Transverse colon (tissue), 4 donors: ENCODE measurements around the gene TMEM147. TPM values are rescaled to one million over a fixed set of nuclear protein-coding genes. Genes with fewer than 3 reads are reported as not detected.
"Not testable (repeated sequence)": the region's sequence is repeated elsewhere in the genome, so short reads cannot be mapped to it uniquely, and the experiment has no call there.

Experiments used
- DNase-seq: peaks from one replicate; pipeline ENCODE4 v3.0.0-alpha.2; 2019
- H3K27ac ChIP-seq, 4 donors: fragments of 200-600 bp; sonication (generic); 2 replicates each; pipeline ENCODE4 v1.5.1; 2016 to 2018; ENCODE audit warnings: inconsistent platforms in 4 of 4
- H3K27me3 ChIP-seq: fragments of 200-600 bp; sonication (generic); 2 replicates; pipeline ENCODE4 v1.5.1; 2017; ENCODE audit warnings: inconsistent platforms
- H3K36me3 ChIP-seq, 4 donors: fragments of 200-600 bp; sonication (generic); 2 replicates each; pipeline ENCODE4 v1.5.1; 2017 to 2019; ENCODE audit warnings: inconsistent platforms in 4 of 4
- H3K4me1 ChIP-seq, 4 donors: fragments of 200-600 bp; sonication (generic); 2 replicates each; pipeline ENCODE4 v1.5.1; 2017 to 2020; ENCODE audit warnings: inconsistent platforms in 4 of 4
- H3K4me3 ChIP-seq, 4 donors: fragments of 200-600 bp; sonication (generic); 1 replicate in 1 of 4; 2 replicates in 3 of 4; pipeline versions ENCODE4 v1.5.1 to v1.6.1; 2017 to 2019; ENCODE audit warnings: inconsistent platforms in 4 of 4
- H3K9me3 ChIP-seq, 2 donors: fragments of 200-600 bp; sonication (generic); 2 replicates each; pipeline ENCODE4 v1.5.1; 2017 to 2019; ENCODE audit warnings: inconsistent platforms in 2 of 2
- CTCF ChIP-seq, 5 experiments: fragments of 200-600 bp in 3 of 5; fragments of 450-650 bp in 2 of 5; sonication (generic) in 3 of 5; IDR thresholded peaks; 1 replicate in 2 of 5; 2 replicates in 3 of 5; pipeline ENCODE4 v1.5.1; 2016 to 2017; ENCODE audit warnings: antibody characterized with exemption in 5 of 5, inconsistent platforms in 3 of 5, mild to moderate bottlenecking in 2 of 5, moderate library complexity in 1 of 5
- EP300 ChIP-seq: sonication (generic); formaldehyde crosslinking; IDR thresholded peaks from one replicate; pipeline ENCODE4 v1.6.1; 2017; ENCODE audit warnings: antibody characterized with exemption, low read depth
- POLR2A ChIP-seq: fragments of 450-650 bp; IDR thresholded peaks from one replicate; pipeline ENCODE4 v1.6.1; 2016; ENCODE audit warnings: antibody characterized with exemption, mild to moderate bottlenecking, moderate library complexity
- POLR2AphosphoS5 ChIP-seq, 3 donors: sonication (generic); formaldehyde crosslinking; IDR thresholded peaks; one replicate each; pipeline ENCODE4 v1.6.1; 2016; ENCODE audit warnings: antibody characterized with exemption in 3 of 3
- WGBS, 2 donors: methylation state at CpG; one replicate each; pipeline ENCODE4 v1.1.5; 2018; ENCODE audit warnings: low coverage in 1 of 2; 5-methylcytosine and 5-hydroxymethylcytosine counted together
- in situ Hi-C, 4 donors: fragments of 200-750 bp; cut with MboI; loops; one replicate each; pipeline versions ENCODE4 v1.15.0 to v1.15.1; 2017; ENCODE audit warnings: low sequenced_read_pairs in 3 of 4, low pct_ligation_motif_present in 1 of 4, low pct_unique_long_range_greater_than_20kb in 1 of 4
- intact Hi-C: fragments of 100-400 bp; cut with DNase I; formaldehyde crosslinking; loops from one replicate; pipeline ENCODE4 v1.15.1; 2023; ENCODE audit warnings: low total_unique reads
- total RNA-seq, 4 donors: library from RNA; depleted of rRNA; stranded (reverse); fragments of >200 nt; gene quantifications; one replicate each; pipeline ENCODE4 v1.1.0, GENCODE V29; 2016

Gene TMEM147
- total RNA-seq, 4 donors from 2014 or later, result 29.5 to 77.0 (median 54.0) TPM

- Histone ChIP-seq H3K4me1 (no peaks in the 10 kb centered on the region), H3K9me3 (no peaks in the 10 kb centered on the region), H3K4me3 (no peak overlapping the region), H3K27me3 (peaks cover 10% of the 10 kb centered on the region), H3K27ac (no peak overlapping the region), H3K36me3 (no peaks in the 10 kb centered on the region)
- intact Hi-C loops, result no loop called here
- in situ Hi-C loops, result no loop called here
- no peak for TF ChIP-seq CTCF (IDR thresholded peaks at IDR 0.05)
- no peak for TF ChIP-seq POLR2A
- TF ChIP-seq POLR2AphosphoS5 (IDR thresholded peaks at IDR 0.05), result no peak
- TF ChIP-seq EP300, result no peak
- no peak for DNase-seq
- WGBS, 2 donors, result 20 to 48% methylated on average over 1 of the region's 1 CpG
Observed at GRCh38 chr19:35587321-35587720, 41.9 kb downstream of the TMEM147 start.

- H3K27me3 ChIP-seq, result peaks cover 11% of the 10 kb centered on the region
- in situ Hi-C loops (no loop called here), intact Hi-C loops (no loop called here)
- WGBS, 2 donors, result 76 to 84% methylated on average over 3 of the region's 3 CpGs
- H3K27ac ChIP-seq, result no peak overlapping the region
- H3K9me3 ChIP-seq, result no peaks in the 10 kb centered on the region
- H3K36me3 ChIP-seq, result no peaks in the 10 kb centered on the region
- no peaks in the 10 kb centered on the region for H3K4me1 ChIP-seq
- no peak for DNase-seq
- TF ChIP-seq CTCF (IDR thresholded peaks at IDR 0.05), result no peak
- no peak for TF ChIP-seq POLR2AphosphoS5 (IDR thresholded peaks at IDR 0.05)
- no peak for TF ChIP-seq POLR2A
- no peak for TF ChIP-seq EP300
- H3K4me3 ChIP-seq, result no peak overlapping the region
Observed at GRCh38 chr19:35590875-35591274, 45.4 kb downstream of the TMEM147 start.

- TF ChIP-seq EP300 (no peak), CTCF (IDR thresholded peaks at IDR 0.05) (peak; percentile 28 to 40 (median 34))
- Histone ChIP-seq H3K4me3 (no peak overlapping the region), H3K36me3 (no peaks in the 10 kb centered on the region), H3K27ac (no peak overlapping the region), H3K4me1 (no peaks in the 10 kb centered on the region), H3K27me3 (peaks cover 11% of the 10 kb centered on the region), H3K9me3 (no peaks in the 10 kb centered on the region)
- DNase-seq, result no peak
- WGBS, 2 donors, result 20 to 26% methylated on average over 7 to 8 of the region's 8 CpGs
- in situ Hi-C loops, result no loop called here
- intact Hi-C loops, result no loop called here
Observed at GRCh38 chr19:35592226-35592625, 46.8 kb downstream of the TMEM147 start.

GRCh38 chr19:35595026-35595425 lies 49.6 kb downstream of the TMEM147 start:
- H3K4me1 ChIP-seq, in situ Hi-C loops, DNase-seq, H3K27ac ChIP-seq, H3K36me3 ChIP-seq, H3K9me3 ChIP-seq, intact Hi-C loops, H3K4me3 ChIP-seq: not testable (repeated sequence)
- 66 to 100% methylated on average over 1 to 3 of the region's 3 CpGs for WGBS, 2 donors
- H3K27me3 ChIP-seq, result peaks cover 11% of the 10 kb centered on the region

- Histone ChIP-seq H3K9me3 (no peaks in the 10 kb centered on the region), H3K4me1 (no peaks in the 10 kb centered on the region), H3K27me3 (peaks cover 11% of the 10 kb centered on the region), H3K27ac (no peak overlapping the region), H3K4me3 (no peak overlapping the region), H3K36me3 (no peaks in the 10 kb centered on the region)
- DNase-seq, result no peak
- in situ Hi-C loops, result no loop called here
- intact Hi-C loops, result no loop called here
- no peak for TF ChIP-seq EP300
- 100% methylated on average over 1 of the region's 1 CpG for WGBS, 2 donors
Observed at GRCh38 chr19:35595928-35596327, 50.5 kb downstream of the TMEM147 start.
